Vagina (tissue), 2 donors: Measurements from ENCODE around the gene RRAGC. TPM values are rescaled to one million over a fixed set of nuclear protein-coding genes. Genes with fewer than 3 reads are reported as not detected.

Experiments
- DNase-seq, 2 donors: peaks; one replicate each; pipeline ENCODE4 v3.0.0-alpha.2; 2017; ENCODE audit errors: extremely low spot score in 2 of 2
- H3K27ac ChIP-seq: fragments of 200-600 bp; sonication (generic); one replicate; pipeline ENCODE4 v1.5.1; 2019
- H3K27me3 ChIP-seq: fragments of 200-600 bp; sonication (generic); one replicate; pipeline ENCODE4 v1.5.1; 2019
- H3K36me3 ChIP-seq, 2 donors: fragments of 200-600 bp; sonication (generic); one replicate each; pipeline ENCODE4 v1.5.1; 2017 to 2019
- H3K4me1 ChIP-seq: fragments of 200-600 bp; sonication (generic); one replicate; pipeline ENCODE4 v1.5.1; 2019
- H3K4me3 ChIP-seq, 2 donors: fragments of 200-600 bp; sonication (generic); 1 replicate in 1 of 2; 2 replicates in 1 of 2; pipeline ENCODE4 v1.5.1; 2016 to 2019
- H3K9me3 ChIP-seq: fragments of 200-600 bp; sonication (generic); one replicate; pipeline ENCODE4 v1.5.1; 2019
- CTCF ChIP-seq, 3 experiments: fragments of 450-650 bp in 2 of 3; fragments of 200-600 bp in 1 of 3; sonication (generic) in 1 of 3; IDR thresholded peaks; one replicate each; pipeline ENCODE4 v1.5.1; 2017 to 2019; ENCODE audit warnings: antibody characterized with exemption in 3 of 3, mild to moderate bottlenecking in 2 of 3, moderate library complexity in 2 of 3
- POLR2A ChIP-seq, 2 donors: fragments of 450-650 bp; IDR thresholded peaks; one replicate each; pipeline ENCODE4 v1.6.1; 2017; ENCODE audit warnings: antibody characterized with exemption in 2 of 2, mild to moderate bottlenecking in 2 of 2, moderate library complexity in 2 of 2
- POLR2AphosphoS5 ChIP-seq, 2 donors: sonication (generic); formaldehyde crosslinking; IDR thresholded peaks; one replicate each; pipeline ENCODE4 v1.9.0; 2017; ENCODE audit warnings: antibody characterized with exemption in 2 of 2, mild to moderate bottlenecking in 2 of 2, low read depth in 1 of 2; ENCODE audit not compliant: insufficient read depth in 1 of 2
- intact Hi-C: fragments of 100-400 bp; cut with DNase I; formaldehyde crosslinking; loops from one replicate; pipeline ENCODE4 v1.15.1; 2023
- total RNA-seq: library from RNA; depleted of rRNA; stranded (reverse); fragments of >200 nt; gene quantifications from one replicate; pipeline ENCODE4 v1.2.3, GENCODE V29; 2016

RRAGC gene
- total RNA-seq, 1 donor from 2014 or later: 9.8 TPM

GRCh38 chr1:38805036-38805435 lies 54.5 kb downstream of the RRAGC start:
- intact Hi-C loops: no loop called here

GRCh38 chr1:38804062-38804886 lies 55.3 kb downstream of the RRAGC start:
- peak overlapping the region in 1 of 2 donors; percentile 24 for H3K4me3 ChIP-seq
- H3K36me3 ChIP-seq: no peaks in the 10 kb centered on the region
- H3K9me3 ChIP-seq: no peaks in the 10 kb centered on the region
- peaks cover 8% of the 10 kb centered on the region for H3K27me3 ChIP-seq
- no peak overlapping the region for H3K27ac ChIP-seq
- peaks cover 5% of the 10 kb centered on the region for H3K4me1 ChIP-seq
- intact Hi-C loops: no loop called here
- DNase-seq: no peak
- TF ChIP-seq CTCF (IDR thresholded peaks at IDR 0.05) (no peak), POLR2A (IDR thresholded peaks at IDR 0.05) (no peak), POLR2AphosphoS5 (IDR thresholded peaks at IDR 0.05; ENCODE audit: insufficient read depth in 1 of 2, low read depth in 1 of 2) (no peak)

More at GRCh38 chr1:38805036-38805435, 54.5 kb downstream of the RRAGC start:
- Histone ChIP-seq H3K4me3 (no peak overlapping the region), H3K27ac (no peak overlapping the region), H3K9me3 (no peaks in the 10 kb centered on the region), H3K27me3 (peaks cover 8% of the 10 kb centered on the region), H3K4me1 (peaks cover 5% of the 10 kb centered on the region), H3K36me3 (no peaks in the 10 kb centered on the region)
- TF ChIP-seq CTCF (IDR thresholded peaks at IDR 0.05) (no peak), POLR2A (IDR thresholded peaks at IDR 0.05) (no peak), POLR2AphosphoS5 (IDR thresholded peaks at IDR 0.05; ENCODE audit: insufficient read depth in 1 of 2, low read depth in 1 of 2) (no peak)
- no peak for DNase-seq

- TF ChIP-seq POLR2A (IDR thresholded peaks at IDR 0.05) (no peak), CTCF (IDR thresholded peaks at IDR 0.05) (no peak), POLR2AphosphoS5 (IDR thresholded peaks at IDR 0.05; ENCODE audit: insufficient read depth in 1 of 2, low read depth in 1 of 2) (no peak)
- intact Hi-C loops: no loop called here
- Histone ChIP-seq H3K36me3 (no peaks in the 10 kb centered on the region), H3K9me3 (no peaks in the 10 kb centered on the region), H3K27ac (no peak overlapping the region), H3K4me3 (no peak overlapping the region), H3K27me3 (peaks cover 8% of the 10 kb centered on the region), H3K4me1 (peaks cover 5% of the 10 kb centered on the region)
- DNase-seq: no peak
These were observed 55.9 kb downstream of the RRAGC start for GRCh38 chr1:38803647-38804046.

- DNase-seq: peak in 1 of 2 donors; percentile 77
- no peaks in the 10 kb centered on the region for H3K36me3 ChIP-seq
- TF ChIP-seq POLR2AphosphoS5 (IDR thresholded peaks at IDR 0.05; ENCODE audit: insufficient read depth in 1 of 2, low read depth in 1 of 2): no peak
- no peak for TF ChIP-seq CTCF (IDR thresholded peaks at IDR 0.05)
- TF ChIP-seq POLR2A (IDR thresholded peaks at IDR 0.05): no peak
- no peaks in the 10 kb centered on the region for H3K9me3 ChIP-seq
- peaks cover 5% of the 10 kb centered on the region for H3K4me1 ChIP-seq
- intact Hi-C loops: no loop called here
- no peak overlapping the region for H3K4me3 ChIP-seq
- peaks cover 8% of the 10 kb centered on the region for H3K27me3 ChIP-seq
- no peak overlapping the region for H3K27ac ChIP-seq
These were observed 58.6 kb downstream of the RRAGC start for GRCh38 chr1:38800720-38801671.
